Thyroid gland (tissue), 4 donors: ENCODE measurements around the gene FOXK1. TPM values are rescaled to one million over a fixed set of nuclear protein-coding genes. Genes with fewer than 3 reads are reported as not detected.

Experiments
- DNase-seq, 2 donors: peaks; one replicate each; pipeline ENCODE4 v3.0.0-alpha.2; 2019
- H3K27ac ChIP-seq, 3 donors: fragments of 200-600 bp; sonication (generic); 1 replicate in 2 of 3; 2 replicates in 1 of 3; pipeline ENCODE4 v1.5.1; 2016 to 2019; ENCODE audit warnings: mild to moderate bottlenecking in 1 of 3, moderate library complexity in 1 of 3
- H3K27me3 ChIP-seq: fragments of 200-600 bp; sonication (generic); one replicate; pipeline ENCODE4 v1.5.1; 2019
- H3K36me3 ChIP-seq, 2 donors: fragments of 200-600 bp; sonication (generic); one replicate each; pipeline ENCODE4 v1.5.1; 2016 to 2019
- H3K4me1 ChIP-seq, 2 donors: fragments of 200-600 bp; sonication (generic); one replicate each; pipeline ENCODE4 v1.5.1; 2017 to 2019
- H3K4me3 ChIP-seq, 3 donors: fragments of 200-600 bp; sonication (generic); replicated peaks in 1 of 3; 1 replicate in 2 of 3; 2 replicates in 1 of 3; pipeline ENCODE4 v1.5.1; 2016; ENCODE audit warnings: mild to moderate bottlenecking in 1 of 3
- H3K9me3 ChIP-seq: fragments of 200-600 bp; sonication (generic); one replicate; pipeline ENCODE4 v1.5.1; 2017
- POLR2A ChIP-seq, 2 donors: fragments of 450-650 bp; IDR thresholded peaks; one replicate each; pipeline ENCODE4 v1.6.1; 2017; ENCODE audit warnings: antibody characterized with exemption in 2 of 2, mild to moderate bottlenecking in 2 of 2, moderate library complexity in 1 of 2
- WGBS, 2 donors: methylation state at CpG; one replicate each; pipeline ENCODE4 v1.1.5; 2017; 5-methylcytosine and 5-hydroxymethylcytosine counted together
- intact Hi-C: fragments of 100-400 bp; cut with DNase I; formaldehyde crosslinking; loops from one replicate; pipeline ENCODE4 v1.15.1; 2023
- microRNA-seq: library from miRNA; unstranded; fragments of <30 nt; microRNA quantifications from one replicate; pipeline ENCODE4, GENCODE V29; 2016
- small RNA-seq: library from RNA; depleted of rRNA; stranded (forward); fragments of <200 nt; gene quantifications from one replicate; pipeline ENCODE3, GENCODE V24; 2016
- total RNA-seq, 4 donors: library from RNA; depleted of rRNA; stranded (reverse); fragments of >200 nt; gene quantifications; one replicate each; pipeline ENCODE4 v1.2.3, GENCODE V29; 2016
- TF ChIP-seq, protein P1 (sequence below), 6 experiments: fragments of 200-600 bp in 3 of 6; fragments of 450-650 bp in 3 of 6; sonication (generic) in 3 of 6; IDR thresholded peaks; one replicate each; pipeline ENCODE4 v1.5.1; 2016 to 2019; ENCODE audit warnings: antibody characterized with exemption in 6 of 6, mild to moderate bottlenecking in 2 of 6, inconsistent platforms in 1 of 6, moderate library complexity in 1 of 6

FOXK1 gene
- total RNA-seq, 4 donors from 2014 or later: 15.0 to 33.0 (median 20.7) TPM

DNA sequence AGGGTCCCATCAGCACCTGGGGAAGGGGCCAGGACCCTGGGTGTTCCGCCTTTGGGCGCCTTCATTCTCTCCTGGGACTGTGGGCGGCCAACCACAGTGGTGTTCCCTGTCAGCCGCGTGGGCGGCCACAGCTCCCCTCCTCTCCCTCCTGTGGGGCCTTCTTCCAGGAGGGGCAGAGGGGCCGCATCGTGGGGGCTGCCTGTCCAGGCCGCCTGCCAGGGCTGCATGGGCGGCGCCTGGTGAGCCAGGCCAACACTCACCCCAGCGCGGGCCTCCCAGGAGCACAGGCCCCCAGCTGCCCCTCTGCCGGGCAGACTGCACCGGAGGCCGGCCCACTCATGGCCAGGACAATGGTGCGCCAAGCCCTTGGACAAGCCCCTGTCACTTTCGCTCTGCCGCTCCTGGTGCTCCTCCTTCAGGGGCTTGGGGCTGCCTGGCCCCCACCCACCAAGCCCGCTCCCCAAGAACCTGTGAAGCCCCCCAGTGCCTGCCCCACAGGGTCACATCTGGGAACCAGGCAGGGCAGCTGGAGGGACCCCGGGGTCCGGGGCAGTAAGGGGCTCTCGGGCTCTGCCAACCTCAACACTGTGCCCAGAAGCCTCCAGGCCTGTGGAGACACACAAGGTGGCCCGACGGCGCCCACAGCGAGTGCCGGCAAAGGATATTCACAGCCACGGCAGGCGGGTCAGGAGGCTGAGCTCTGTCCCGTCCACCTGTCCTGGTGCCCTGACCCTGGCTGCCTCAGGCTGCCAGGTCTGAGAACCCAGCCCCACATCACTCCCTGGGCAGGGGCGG lies 136.1 kb downstream of the FOXK1 start:
- intact Hi-C loops: no loop called here
- TF ChIP-seq, protein P1, sequence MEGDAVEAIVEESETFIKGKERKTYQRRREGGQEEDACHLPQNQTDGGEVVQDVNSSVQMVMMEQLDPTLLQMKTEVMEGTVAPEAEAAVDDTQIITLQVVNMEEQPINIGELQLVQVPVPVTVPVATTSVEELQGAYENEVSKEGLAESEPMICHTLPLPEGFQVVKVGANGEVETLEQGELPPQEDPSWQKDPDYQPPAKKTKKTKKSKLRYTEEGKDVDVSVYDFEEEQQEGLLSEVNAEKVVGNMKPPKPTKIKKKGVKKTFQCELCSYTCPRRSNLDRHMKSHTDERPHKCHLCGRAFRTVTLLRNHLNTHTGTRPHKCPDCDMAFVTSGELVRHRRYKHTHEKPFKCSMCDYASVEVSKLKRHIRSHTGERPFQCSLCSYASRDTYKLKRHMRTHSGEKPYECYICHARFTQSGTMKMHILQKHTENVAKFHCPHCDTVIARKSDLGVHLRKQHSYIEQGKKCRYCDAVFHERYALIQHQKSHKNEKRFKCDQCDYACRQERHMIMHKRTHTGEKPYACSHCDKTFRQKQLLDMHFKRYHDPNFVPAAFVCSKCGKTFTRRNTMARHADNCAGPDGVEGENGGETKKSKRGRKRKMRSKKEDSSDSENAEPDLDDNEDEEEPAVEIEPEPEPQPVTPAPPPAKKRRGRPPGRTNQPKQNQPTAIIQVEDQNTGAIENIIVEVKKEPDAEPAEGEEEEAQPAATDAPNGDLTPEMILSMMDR (IDR thresholded peaks at IDR 0.05): no peak
- TF ChIP-seq POLR2A (IDR thresholded peaks at IDR 0.05): no peak
- no peak overlapping the region for H3K27ac ChIP-seq

DNA sequence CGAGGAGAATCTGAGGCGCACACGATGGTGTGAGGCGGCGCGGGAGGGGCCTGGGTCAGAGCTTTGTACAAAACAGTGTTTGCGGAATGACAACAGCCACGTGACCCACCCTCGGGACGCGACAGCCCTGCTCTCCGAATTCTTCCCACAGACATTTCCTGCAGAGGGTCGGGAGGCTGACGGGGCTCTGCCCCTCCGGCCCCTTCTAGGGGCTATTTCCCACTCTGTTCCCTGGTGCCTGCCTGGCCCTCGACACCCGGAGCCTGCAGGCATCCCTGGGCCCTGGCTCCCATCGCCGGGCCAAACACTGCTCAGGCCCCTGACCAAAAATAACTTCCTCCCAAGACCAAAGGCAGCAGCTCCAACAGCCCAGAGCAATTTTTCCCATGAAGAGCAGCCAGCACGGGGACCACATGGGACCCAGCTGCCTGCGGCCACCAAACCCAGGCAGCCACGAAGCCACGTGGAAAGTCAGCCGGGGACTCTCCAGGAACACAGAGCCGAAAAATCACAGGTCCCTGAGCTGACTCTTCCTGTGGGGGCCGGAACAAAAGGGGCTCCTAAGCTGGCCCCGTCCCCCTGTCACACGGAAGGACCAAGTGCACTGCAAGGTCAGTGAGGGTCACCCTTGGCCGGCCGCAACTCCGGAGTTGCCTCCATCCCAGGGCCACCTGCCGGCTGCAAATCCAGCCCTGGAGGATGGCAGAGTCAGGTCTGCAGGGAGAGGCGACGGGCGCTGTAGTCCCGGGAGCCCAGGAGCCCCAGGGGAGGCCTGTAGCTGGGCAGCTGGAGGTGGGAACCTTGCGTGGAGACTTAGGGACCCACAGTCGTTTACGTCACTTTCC lies 137.7 kb downstream of the FOXK1 start:
- Histone ChIP-seq H3K36me3 (no peaks in the 10 kb centered on the region), H3K27ac (peak overlapping the region in 2 of 3 donors; percentile 52 to 53), H3K4me3 (no peak overlapping the region), H3K9me3 (no peaks in the 10 kb centered on the region), H3K27me3 (no peaks in the 10 kb centered on the region), H3K4me1 (peaks cover 0 to 12% of the 10 kb centered on the region in 2 donors)
- intact Hi-C loops: no loop called here
- no peak for DNase-seq
- 70% methylated on average over 27 to 34 of the region's 39 CpGs for WGBS, 2 donors
- no peak for TF ChIP-seq POLR2A (IDR thresholded peaks at IDR 0.05)
- TF ChIP-seq, protein P1 (IDR thresholded peaks at IDR 0.05): no peak

More for the DNA sequence above, 136.1 kb downstream of the FOXK1 start:
- no peak for DNase-seq
- Histone ChIP-seq H3K4me3 (no peak overlapping the region), H3K36me3 (no peaks in the 10 kb centered on the region), H3K9me3 (no peaks in the 10 kb centered on the region), H3K4me1 (peaks cover 0 to 12% of the 10 kb centered on the region in 2 donors), H3K27me3 (no peaks in the 10 kb centered on the region)
- whole genome bisulfite sequencing, 2 donors: 85 to 91% methylated on average over 9 to 18 of the region's 32 CpGs

DNA sequence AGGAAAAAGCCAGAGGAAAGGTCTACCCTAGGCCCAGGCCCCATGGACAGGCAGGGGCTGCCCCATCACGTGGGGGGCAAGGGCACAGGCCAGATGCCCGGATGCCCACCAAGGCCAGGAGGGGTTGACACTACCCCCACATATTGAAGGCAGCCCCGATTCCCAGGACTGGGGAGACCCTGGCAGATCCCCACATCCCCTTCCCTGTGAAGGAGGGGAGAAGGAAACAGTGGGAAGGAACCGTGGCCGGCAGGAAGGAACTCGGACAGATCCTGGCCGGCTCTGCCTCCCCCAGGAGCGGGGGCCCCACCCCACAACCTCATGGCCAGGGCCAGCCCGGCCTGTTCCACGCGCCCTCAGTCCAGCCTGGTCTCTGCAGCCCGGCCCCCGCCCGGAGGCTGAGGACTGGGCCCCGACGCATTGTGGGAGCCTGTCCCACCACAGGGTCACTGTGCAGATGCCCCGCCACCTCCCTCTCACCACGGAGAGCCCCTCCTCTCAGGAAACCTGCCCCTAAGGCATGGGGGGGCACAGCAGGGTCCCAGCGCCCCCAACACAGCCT lies 138.4 kb downstream of the FOXK1 start:
- H3K4me3 ChIP-seq: no peak overlapping the region
- peaks cover 0 to 12% of the 10 kb centered on the region in 2 donors for H3K4me1 ChIP-seq
- DNase-seq: no peak
- WGBS, 2 donors: 71 to 80% methylated on average over 1 to 16 of the region's 19 CpGs
- TF ChIP-seq POLR2A (IDR thresholded peaks at IDR 0.05): no peak
- TF ChIP-seq, protein P1 (IDR thresholded peaks at IDR 0.05): no peak
- no peaks in the 10 kb centered on the region for H3K36me3 ChIP-seq
- H3K27ac ChIP-seq: peak overlapping the region in 1 of 3 donors; percentile 53
- H3K9me3 ChIP-seq: no peaks in the 10 kb centered on the region
- no peaks in the 10 kb centered on the region for H3K27me3 ChIP-seq
- intact Hi-C loops: no loop called here

Small RNA genes within 50 kb of the gene (microRNA-seq; reads per million reads assigned to microRNA genes)
- not detected for gene MIR4656

Small RNA genes within 50 kb of the gene (small RNA-seq; reads per million reads assigned to genes)
- not detected for gene MIR4656
- gene RF00019: not detected

Other genes with a start within 250 kb of the FOXK1 start
- gene AP5Z1, start 93.3 kb downstream of the FOXK1 start, total RNA-seq: 10 to 100 TPM; 19.7 to 35.4 (median 25.4) TPM
- gene PAPOLB, start 179.7 kb downstream of the FOXK1 start, total RNA-seq: 1 to 10 TPM in 1 of 4 donors, under 1 TPM in 3; 0.22 to 1.4 (median 0.37) TPM
- 10 to 100 TPM in 1 of 4 donors, 1 to 10 TPM in 3; 4.9 to 11.1 (median 7.1) TPM for gene RADIL, start 201.4 kb downstream of the FOXK1 start, total RNA-seq